Measurements from ENCODE around the gene CASKIN1.

- no peak for TF ChIP-seq ASH2L (IDR thresholded peaks at IDR 0.05; ENCODE audit: low read length)
- no peak for TF ChIP-seq RXRA (IDR thresholded peaks at IDR 0.05; ENCODE audit: insufficient read depth, low read depth, low read length)
- TF ChIP-seq POLR2AphosphoS5 (IDR thresholded peaks at IDR 0.05; ENCODE audit: low read depth, low read length): no peak; the same call in 1 of the 2 replicates
- TF ChIP-seq SRF (IDR thresholded peaks at IDR 0.05; ENCODE audit: low read depth, low read length): no peak
- TF ChIP-seq BRCA1 (IDR thresholded peaks at IDR 0.05; ENCODE audit: low read depth, low read length): no peak
- no peak for TF ChIP-seq TCF12 (IDR thresholded peaks at IDR 0.05; ENCODE audit: low read depth, low read length)
- no peak for TF ChIP-seq YY1 (IDR thresholded peaks at IDR 0.05; ENCODE audit: low read depth, low read length)
- TF ChIP-seq CTCF (IDR thresholded peaks at IDR 0.05; ENCODE audit: control extremely low read depth in 1 of 3, insufficient read depth in 1 of 3, low read depth in 1 of 3, low read length in 3 of 3): no peak
- no peak for TF ChIP-seq HDAC2 (IDR thresholded peaks at IDR 0.05; ENCODE audit: borderline replicate concordance in 1 of 2, low read depth in 2 of 2, low read length in 2 of 2)
- no peak for TF ChIP-seq KDM5A (IDR thresholded peaks at IDR 0.05; ENCODE audit: low read length)
- no peak for TF ChIP-seq PHF8 (conservative IDR thresholded peaks at IDR 0.05; ENCODE audit: low read depth, low read length)
- no peak for TF ChIP-seq MAFK (IDR thresholded peaks at IDR 0.05; ENCODE audit: low read depth, low read length)
Observed at GRCh38 chr16:2233872-2234812, 37.7 kb upstream of the CASKIN1 start.

All from H1 (cell line).